ENCODE data around the gene TRABD2B. TPM values are rescaled to one million over a fixed set of nuclear protein-coding genes. Genes with fewer than 3 reads are reported as not detected.

Gene TRABD2B
- total RNA-seq, 3 donors from 2014 or later (not counting 1 experiment from before 2014, with no cell fraction given) = not detected

GRCh38 chr1:47797575-47797974 lies 199.6 kb downstream of the TRABD2B start:
- TF ChIP-seq CTCF (IDR thresholded peaks at IDR 0.05) = no peak

GRCh38 chr1:47796626-47797025 lies 200.6 kb downstream of the TRABD2B start:
- Histone ChIP-seq H3K36me3 (ENCODE audit: control insufficient read depth, insufficient read depth, low read length) (no peaks in the 10 kb centered on the region), H3K27me3 (ENCODE audit: control insufficient read depth, insufficient read depth, low read length) (no peaks in the 10 kb centered on the region), H3K4me3 (ENCODE audit: low read length) (no peak overlapping the region), H3K27ac (ENCODE audit: low read length) (no peak overlapping the region), H3K4me1 (ENCODE audit: control insufficient read depth, insufficient read depth, low read length) (no peaks in the 10 kb centered on the region), H3K9me3 (ENCODE audit: control insufficient read depth, insufficient read depth, low read length) (no peaks in the 10 kb centered on the region)
- 87% methylated on average over 5 of the region's 6 CpGs for WGBS (ENCODE audit: insufficient coverage)
- no peak for TF ChIP-seq CTCF (IDR thresholded peaks at IDR 0.05)
- H3K4me3 Mint-ChIP-seq = no peak overlapping the region
- H3K9me3 Mint-ChIP-seq = no peaks in the 10 kb centered on the region
- no peak for DNase-seq
- H3K36me3 Mint-ChIP-seq = no peaks in the 10 kb centered on the region
- peaks cover 0 to 3% of the 10 kb centered on the region in 2 donors for H3K27me3 Mint-ChIP-seq (ENCODE audit: low read depth in 2 of 2)
- intact Hi-C loops (cut with micrococcal nuclease) = no loop called here
- no peak for ATAC-seq
- no peak overlapping the region for H3K27ac Mint-ChIP-seq
- H3K4me1 Mint-ChIP-seq = no peaks in the 10 kb centered on the region

More at GRCh38 chr1:47797575-47797974, 199.6 kb downstream of the TRABD2B start:
- Histone ChIP-seq H3K4me1 (ENCODE audit: control insufficient read depth, insufficient read depth, low read length) (no peaks in the 10 kb centered on the region), H3K27ac (ENCODE audit: low read length) (no peak overlapping the region), H3K36me3 (ENCODE audit: control insufficient read depth, insufficient read depth, low read length) (no peaks in the 10 kb centered on the region), H3K9me3 (ENCODE audit: control insufficient read depth, insufficient read depth, low read length) (no peaks in the 10 kb centered on the region), H3K4me3 (ENCODE audit: low read length) (no peak overlapping the region), H3K27me3 (ENCODE audit: control insufficient read depth, insufficient read depth, low read length) (no peaks in the 10 kb centered on the region)
- ATAC-seq (no peak), DNase-seq (no peak)
- Mint-ChIP-seq H3K27me3 (ENCODE audit: low read depth in 2 of 2) (peaks cover 0 to 3% of the 10 kb centered on the region in 2 donors), H3K4me3 (no peak overlapping the region), H3K9me3 (no peaks in the 10 kb centered on the region), H3K4me1 (no peaks in the 10 kb centered on the region), H3K36me3 (no peaks in the 10 kb centered on the region), H3K27ac (no peak overlapping the region)
- intact Hi-C loops (cut with micrococcal nuclease) = no loop called here
- 66% methylated on average over 2 of the region's 2 CpGs for WGBS (ENCODE audit: insufficient coverage)

GRCh38 chr1:47795102-47795501 lies 202.1 kb downstream of the TRABD2B start:
- intact Hi-C loops (cut with micrococcal nuclease) = no loop called here
- no peaks in the 10 kb centered on the region for H3K4me1 Mint-ChIP-seq
- ATAC-seq = no peak

More at GRCh38 chr1:47795102-47795501, 202.1 kb downstream of the TRABD2B start:
- Histone ChIP-seq H3K27me3 (ENCODE audit: control insufficient read depth, insufficient read depth, low read length) (no peaks in the 10 kb centered on the region), H3K36me3 (ENCODE audit: control insufficient read depth, insufficient read depth, low read length) (no peaks in the 10 kb centered on the region), H3K4me1 (ENCODE audit: control insufficient read depth, insufficient read depth, low read length) (no peaks in the 10 kb centered on the region), H3K4me3 (ENCODE audit: low read length) (no peak overlapping the region), H3K27ac (ENCODE audit: low read length) (no peak overlapping the region), H3K9me3 (ENCODE audit: control insufficient read depth, insufficient read depth, low read length) (no peaks in the 10 kb centered on the region)
- Mint-ChIP-seq H3K9me3 (no peaks in the 10 kb centered on the region), H3K4me3 (no peak overlapping the region), H3K27ac (no peak overlapping the region), H3K36me3 (no peaks in the 10 kb centered on the region), H3K27me3 (ENCODE audit: low read depth in 2 of 2) (peaks cover 0 to 3% of the 10 kb centered on the region in 2 donors)
- no peak for TF ChIP-seq CTCF (IDR thresholded peaks at IDR 0.05)
- no peak for DNase-seq
- WGBS (ENCODE audit: insufficient coverage) = 94% methylated on average over 2 of the region's 2 CpGs

Data from natural killer cell (primary cell).